Measurements from ENCODE around the gene ZNF684. TPM values are rescaled to one million over a fixed set of nuclear protein-coding genes. Genes with fewer than 3 reads are reported as not detected.

Gene ZNF684
- 3.8 and 6.2 TPM in 2 replicates for total RNA-seq

GRCh38 chr1:40531381-40532061, at the start of gene ZNF684:
Gene ZNF684, plus strand, starts transcription at chr1:40531637. Its CDS starts 1,530 bp downstream, at chr1:40533167.

GRCh38 chr1:40508375-40509341, 22.8 kb upstream of the ZNF684 start, which contains the start of gene EXO5:
Gene EXO5, plus strand, starts transcription at chr1:40508767. Its CDS starts 5,778 bp downstream, at chr1:40514545.

Other genes with a start within 250 kb of the ZNF684 start
- 0.59 and 0.78 TPM in 2 replicates for gene COL9A2, start 214.4 kb upstream of the ZNF684 start, total RNA-seq
- 13.1 and 25.0 TPM in 2 replicates for gene SMAP2, start 157.9 kb upstream of the ZNF684 start, total RNA-seq
- gene ZFP69B, start 81.2 kb upstream of the ZNF684 start, total RNA-seq, result 3.9 and 8.2 TPM in 2 replicates
- gene ZFP69, start 54.3 kb upstream of the ZNF684 start, total RNA-seq, result 3.0 and 3.7 TPM in 2 replicates
- gene EXO5, start 22.9 kb upstream of the ZNF684 start, total RNA-seq, result 5.9 and 9.6 TPM in 2 replicates
- under 0.01 and 0.09 TPM in 2 replicates for gene RIMS3, start 134.0 kb downstream of the ZNF684 start, total RNA-seq
- 13.4 and 22.4 TPM in 2 replicates for gene NFYC, start 160.1 kb downstream of the ZNF684 start, total RNA-seq